Upper lobe of left lung (tissue), 6 donors: ENCODE results near the gene RNF19B. TPM values are rescaled to one million over a fixed set of nuclear protein-coding genes. Genes with fewer than 3 reads are reported as not detected.
A peak's percentile ranks its signal among the peaks of the same experiment; 100 is the strongest.

Source experiments
- ATAC-seq, 2 donors: fragments of 200-7000 bp; cut with Tn5 transposase; one replicate each; pipeline ENCODE4 v1.9.1; 2022; ENCODE audit warnings: mild to moderate bottlenecking in 2 of 2, moderate library complexity in 2 of 2; ENCODE audit not compliant: low FRiP score in 2 of 2
- DNase-seq, 2 donors: peaks; one replicate each; pipeline ENCODE4 v3.0.0-alpha.2; 2019 to 2020
- H3K27ac ChIP-seq, 4 donors: fragments of 200-600 bp; sonication (generic); one replicate each; pipeline ENCODE4 v1.5.1; 2016 to 2019
- H3K27me3 ChIP-seq, 4 donors: fragments of 200-600 bp; sonication (generic); one replicate each; pipeline ENCODE4 v1.5.1; 2017 to 2019
- H3K36me3 ChIP-seq, 4 donors: fragments of 200-600 bp; sonication (generic); one replicate each; pipeline ENCODE4 v1.5.1; 2016 to 2019
- H3K4me1 ChIP-seq, 4 donors: fragments of 200-600 bp; sonication (generic); one replicate each; pipeline ENCODE4 v1.5.1; 2018 to 2019
- H3K4me3 ChIP-seq, 4 donors: fragments of 200-600 bp; sonication (generic); one replicate each; pipeline ENCODE4 v1.5.1; 2017 to 2019; ENCODE audit warnings: mild to moderate bottlenecking in 2 of 4, moderate library complexity in 1 of 4
- H3K9me3 ChIP-seq, 4 donors: fragments of 200-600 bp; sonication (generic); one replicate each; pipeline ENCODE4 v1.5.1; 2018 to 2019
- CTCF ChIP-seq, 6 experiments: fragments of 450-650 bp in 4 of 6; fragments of 200-600 bp in 2 of 6; sonication (generic) in 2 of 6; IDR thresholded peaks; one replicate each; pipeline ENCODE4 v1.5.1; 2016 to 2019; ENCODE audit warnings: antibody characterized with exemption in 6 of 6
- EP300 ChIP-seq, 4 donors: sonication (generic); formaldehyde crosslinking; IDR thresholded peaks; one replicate each; pipeline ENCODE4 v1.5.1; 2017; ENCODE audit warnings: antibody characterized with exemption in 4 of 4, control low read depth in 2 of 4
- POLR2A ChIP-seq, 4 donors: fragments of 450-650 bp; IDR thresholded peaks; one replicate each; pipeline ENCODE4 v1.5.1; 2016 to 2017; ENCODE audit warnings: antibody characterized with exemption in 4 of 4, mild to moderate bottlenecking in 2 of 4
- POLR2AphosphoS5 ChIP-seq, 2 donors: sonication (generic); formaldehyde crosslinking; IDR thresholded peaks; one replicate each; pipeline ENCODE4 v1.5.1; 2017; ENCODE audit warnings: antibody characterized with exemption in 2 of 2
- WGBS, 2 donors: methylation state at CpG; one replicate each; pipeline ENCODE4 v1.1.5; 2017 to 2018; 5-methylcytosine and 5-hydroxymethylcytosine counted together
- total RNA-seq, 6 donors: library from RNA; depleted of rRNA in 4 of 6; stranded (reverse); fragments of >200 nt in 4 of 6; gene quantifications; one replicate each; pipeline versions ENCODE4 v1.1.0 to v1.2.1, GENCODE V29; 2016 to 2021
- donor health status: DM: no; HTN: no; CAD: no; lungs with moderate emphysema.
- donor health status: DM: no; HTN: yes; CAD: no; lungs with severe emphysema.

The RNF19B gene
- total RNA-seq, 6 donors from 2014 or later = 28.7 to 44.5 (median 37.4) TPM

- ATAC-seq (no peak), DNase-seq (no peak)
- 68 to 82% methylated on average over 5 of the region's 5 CpGs for WGBS, 2 donors
- Histone ChIP-seq H3K27ac (no peak overlapping the region), H3K4me1 (peaks cover 8 to 43% (median 19%) of the 10 kb centered on the region in 4 donors), H3K9me3 (no peaks in the 10 kb centered on the region), H3K27me3 (no peaks in the 10 kb centered on the region), H3K4me3 (no peak overlapping the region), H3K36me3 (peaks cover 13 to 36% (median 25%) of the 10 kb centered on the region in 4 donors)
- TF ChIP-seq EP300 (IDR thresholded peaks at IDR 0.05) (no peak), POLR2A (IDR thresholded peaks at IDR 0.05) (no peak), CTCF (IDR thresholded peaks at IDR 0.05) (no peak), POLR2AphosphoS5 (IDR thresholded peaks at IDR 0.05) (no peak)
These were observed 15.1 kb downstream of the RNF19B start for GRCh38 chr1:32949519-32949918.

- DNase-seq = no peak
- H3K27me3 ChIP-seq = no peaks in the 10 kb centered on the region
- H3K4me3 ChIP-seq = no peak overlapping the region
- 48 to 64% methylated on average over 1 of the region's 1 CpG for WGBS, 2 donors
- H3K4me1 ChIP-seq = peaks cover 8 to 43% (median 19%) of the 10 kb centered on the region in 4 donors
- peak overlapping the region in 2 of 4 donors; percentile 23 to 34 for H3K27ac ChIP-seq
- peaks cover 16 to 42% (median 30%) of the 10 kb centered on the region in 4 donors for H3K36me3 ChIP-seq
- TF ChIP-seq POLR2A (IDR thresholded peaks at IDR 0.05) (no peak), CTCF (IDR thresholded peaks at IDR 0.05) (no peak), EP300 (IDR thresholded peaks at IDR 0.05) (no peak), POLR2AphosphoS5 (IDR thresholded peaks at IDR 0.05) (no peak)
- H3K9me3 ChIP-seq = no peaks in the 10 kb centered on the region
- ATAC-seq = peak in 1 of 2 donors; percentile 62
These were observed 15.7 kb downstream of the RNF19B start for GRCh38 chr1:32948905-32949304.

GRCh38 chr1:32948390-32948722 lies 16.3 kb downstream of the RNF19B start:
- 65 to 93% methylated on average over 1 of the region's 1 CpG for WGBS, 2 donors
- no peak for DNase-seq
- peaks cover 22 to 48% (median 34%) of the 10 kb centered on the region in 4 donors for H3K36me3 ChIP-seq
- peak in 1 of 2 donors; percentile 67 for ATAC-seq
- H3K4me1 ChIP-seq = peaks cover 8 to 39% (median 17%) of the 10 kb centered on the region in 4 donors
- no peaks in the 10 kb centered on the region for H3K27me3 ChIP-seq
- no peaks in the 10 kb centered on the region for H3K9me3 ChIP-seq
- TF ChIP-seq POLR2AphosphoS5 (IDR thresholded peaks at IDR 0.05) = no peak
- TF ChIP-seq EP300 (IDR thresholded peaks at IDR 0.05) = no peak
- TF ChIP-seq CTCF (IDR thresholded peaks at IDR 0.05) = no peak
- no peak for TF ChIP-seq POLR2A (IDR thresholded peaks at IDR 0.05)
- no peak overlapping the region for H3K4me3 ChIP-seq
- H3K27ac ChIP-seq = peak overlapping the region in 1 of 4 donors; percentile 34

GRCh38 chr1:32947669-32948389 lies 16.8 kb downstream of the RNF19B start:
- TF ChIP-seq POLR2A (IDR thresholded peaks at IDR 0.05) (no peak), CTCF (IDR thresholded peaks at IDR 0.05) (no peak), EP300 (IDR thresholded peaks at IDR 0.05) (no peak), POLR2AphosphoS5 (IDR thresholded peaks at IDR 0.05) (no peak)
- Histone ChIP-seq H3K36me3 (peaks cover 25 to 53% (median 39%) of the 10 kb centered on the region in 4 donors), H3K4me1 (peaks cover 8 to 35% (median 15%) of the 10 kb centered on the region in 4 donors), H3K27ac (peak overlapping the region in 1 of 4 donors; percentile 34), H3K9me3 (no peaks in the 10 kb centered on the region), H3K4me3 (no peak overlapping the region), H3K27me3 (no peaks in the 10 kb centered on the region)
- ATAC-seq (no peak), DNase-seq (no peak)
- 71 to 76% methylated on average over 6 of the region's 6 CpGs for WGBS, 2 donors

- no peaks in the 10 kb centered on the region for H3K9me3 ChIP-seq
- no peaks in the 10 kb centered on the region for H3K27me3 ChIP-seq
- peaks cover 27 to 67% (median 52%) of the 10 kb centered on the region in 4 donors for H3K36me3 ChIP-seq
- ATAC-seq = no peak
- H3K4me1 ChIP-seq = peaks cover 8 to 35% (median 15%) of the 10 kb centered on the region in 4 donors
- no peak for TF ChIP-seq EP300 (IDR thresholded peaks at IDR 0.05)
- no peak for TF ChIP-seq POLR2A (IDR thresholded peaks at IDR 0.05)
- TF ChIP-seq POLR2AphosphoS5 (IDR thresholded peaks at IDR 0.05) = no peak
- TF ChIP-seq CTCF (IDR thresholded peaks at IDR 0.05) = no peak
- H3K4me3 ChIP-seq = no peak overlapping the region
- no peak overlapping the region for H3K27ac ChIP-seq
- WGBS, 2 donors = 92 to 93% methylated on average over 2 of the region's 2 CpGs
- no peak for DNase-seq
These were observed 18.2 kb downstream of the RNF19B start for GRCh38 chr1:32946413-32946812.
